ENCODE measurements around the gene INPP5E.

DNA sequence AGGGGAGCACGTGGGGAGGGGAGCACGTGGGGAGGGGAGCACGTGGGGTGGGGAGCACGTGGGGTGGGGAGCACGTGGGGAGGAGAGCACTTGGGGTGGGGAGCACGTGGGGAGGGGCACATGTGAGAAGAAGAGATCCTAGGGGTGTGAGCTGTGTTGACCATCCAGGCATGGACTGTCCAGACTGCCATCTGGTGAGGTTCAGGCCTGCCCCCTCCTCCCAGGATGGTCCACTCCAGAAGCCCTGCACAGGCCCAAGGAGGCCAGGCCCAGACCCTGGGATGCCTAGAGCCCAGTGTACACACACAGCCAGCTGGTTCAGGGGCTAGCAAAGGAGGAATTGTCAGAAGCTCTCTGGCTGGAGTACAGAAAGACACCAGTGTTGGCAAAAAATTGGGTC is 42.0 kb downstream of the INPP5E start:
- TF ChIP-seq EZH2 (IDR thresholded peaks at IDR 0.05; ENCODE audit: low read depth, unreplicated experiment) (no peak), CTCF (conservative IDR thresholded peaks at IDR 0.05; ENCODE audit: low read depth in 2 of 2) (no peak), POLR2AphosphoS5 (IDR thresholded peaks at IDR 0.05; ENCODE audit: low read depth) (no peak), CREB1 (CRISPR knock-in tag; IDR thresholded peaks at IDR 0.05; ENCODE audit: low read depth) (no peak), REST (IDR thresholded peaks at IDR 0.05; ENCODE audit: unreplicated experiment) (no peak), STAT1 (IDR thresholded peaks at IDR 0.05; ENCODE audit: unreplicated experiment) (no peak)
